Trophoblast cell (in vitro differentiated cells and primary cell): ENCODE measurements around the gene YPEL5.

Experiments
- DNase-seq, 2 donors: peaks; one replicate each; pipeline ENCODE4 v3.0.0-alpha.2; 2016
- H2AFZ ChIP-seq: 2 replicates; pipeline ENCODE4 v1.6.1; 2013; ENCODE audit warnings: low read length, moderate library complexity, mild to moderate bottlenecking; ENCODE audit not compliant: insufficient read depth, poor library complexity
- H2AK5ac ChIP-seq: 2 replicates; pipeline ENCODE4 v1.6.1; 2013; ENCODE audit warnings: mild to moderate bottlenecking, low read length
- H2BK120ac ChIP-seq: 2 replicates; pipeline ENCODE4 v1.6.1; 2013; ENCODE audit warnings: low read length, mild to moderate bottlenecking, moderate library complexity; ENCODE audit not compliant: insufficient read depth, poor library complexity
- H2BK12ac ChIP-seq: 2 replicates; pipeline ENCODE4 v1.6.1; 2013; ENCODE audit warnings: mild to moderate bottlenecking, low read length, moderate library complexity
- H2BK5ac ChIP-seq: 2 replicates; pipeline ENCODE4 v1.6.1; 2013; ENCODE audit warnings: low read length, low read depth, moderate library complexity, mild to moderate bottlenecking; ENCODE audit not compliant: poor library complexity
- H3K14ac ChIP-seq: 2 replicates; pipeline ENCODE4 v1.6.1; 2013; ENCODE audit warnings: mild to moderate bottlenecking, low read length
- H3K18ac ChIP-seq: 2 replicates; pipeline ENCODE4 v1.6.1; 2013; ENCODE audit warnings: mild to moderate bottlenecking, low read length
- H3K23ac ChIP-seq: 2 replicates; pipeline ENCODE4 v1.6.1; 2013; ENCODE audit warnings: low read length
- H3K27ac ChIP-seq: 2 replicates; pipeline ENCODE4 v1.5.1; 2013; ENCODE audit warnings: low read depth, mild to moderate bottlenecking, inconsistent platforms, low read length, moderate library complexity
- H3K27me3 ChIP-seq: 2 replicates; pipeline ENCODE4 v1.6.1; 2013; ENCODE audit warnings: inconsistent platforms, mild to moderate bottlenecking, low read length, moderate library complexity; ENCODE audit not compliant: insufficient read depth
- H3K36me3 ChIP-seq, 2 experiments: 1 replicate in 1 of 2; 2 replicates in 1 of 2; pipeline ENCODE4 v1.6.1; 2013; ENCODE audit warnings: low read length in 2 of 2, mild to moderate bottlenecking in 2 of 2, moderate library complexity in 1 of 2; ENCODE audit not compliant: insufficient read depth in 2 of 2, control insufficient read depth in 1 of 2
- H3K4ac ChIP-seq: 2 replicates; pipeline ENCODE4 v1.6.1; 2013; ENCODE audit warnings: low read depth, mild to moderate bottlenecking, low read length, moderate library complexity
- H3K4me1 ChIP-seq, 2 experiments: 1 replicate in 1 of 2; 2 replicates in 1 of 2; pipeline ENCODE4 v1.6.1; 2013; ENCODE audit warnings: low read length in 2 of 2, mild to moderate bottlenecking in 2 of 2, moderate library complexity in 1 of 2; ENCODE audit not compliant: insufficient read depth in 2 of 2, control insufficient read depth in 1 of 2
- H3K4me2 ChIP-seq: 2 replicates; pipeline ENCODE4 v1.6.1; 2013; ENCODE audit warnings: inconsistent platforms, mild to moderate bottlenecking, low read length, moderate library complexity
- H3K4me3 ChIP-seq: 2 replicates; pipeline ENCODE4 v1.5.1; 2013; ENCODE audit warnings: mild to moderate bottlenecking, low read depth, low read length, inconsistent platforms
- H3K79me1 ChIP-seq: one replicate; pipeline ENCODE4 v1.6.1; 2013; ENCODE audit warnings: low read length
- H3K79me2 ChIP-seq: 2 replicates; pipeline ENCODE4 v1.6.1; 2013; ENCODE audit warnings: low read length, mild to moderate bottlenecking; ENCODE audit not compliant: control insufficient read depth, insufficient read depth, poor library complexity
- H3K9ac ChIP-seq: 2 replicates; pipeline ENCODE4 v1.6.1; 2013; ENCODE audit warnings: mild to moderate bottlenecking, low read length
- H3K9me3 ChIP-seq: 2 replicates; pipeline ENCODE4 v1.6.1; 2013; ENCODE audit warnings: low read depth, mild to moderate bottlenecking, control low read depth, inconsistent platforms, low read length; ENCODE audit not compliant: insufficient read depth
- H4K12ac ChIP-seq: 2 replicates; pipeline ENCODE4 v1.6.1; 2013; ENCODE audit warnings: low read depth, mild to moderate bottlenecking, low read length, moderate library complexity
- H4K8ac ChIP-seq: 2 replicates; pipeline ENCODE4 v1.6.1; 2013; ENCODE audit warnings: low read depth, mild to moderate bottlenecking, low read length, moderate library complexity
- H4K91ac ChIP-seq: one replicate; pipeline ENCODE4 v1.6.1; 2013; ENCODE audit warnings: low read depth, mild to moderate bottlenecking, low read length, moderate library complexity
- WGBS: extraction: QIAGEN DNeasy Blood & Tissue Kit; methylation state at CpG from one replicate; pipeline ENCODE4 v1.1.7; 2013; ENCODE audit warnings: missing lambda C conversion rate; ENCODE audit not compliant: insufficient read length, insufficient coverage; ENCODE audit errors: extremely low coverage; 5-methylcytosine and 5-hydroxymethylcytosine counted together

The YPEL5 gene

GRCh38 chr2:30112561-30112960 is 34.2 kb upstream of the YPEL5 start:
- Histone ChIP-seq H4K8ac (no peak overlapping the region), H3K23ac (no peak overlapping the region), H3K36me3 (no peaks in the 10 kb centered on the region), H3K4me1 (no peaks in the 10 kb centered on the region), H3K79me2 (no peaks in the 10 kb centered on the region), H2BK12ac (no peak overlapping the region), H3K18ac (no peak overlapping the region), H4K12ac (no peak overlapping the region), H3K4ac (no peak overlapping the region), H2AFZ (no peak overlapping the region), H3K27me3 (no peaks in the 10 kb centered on the region), H2AK5ac (no peak overlapping the region), H3K14ac (no peak overlapping the region), H2BK120ac (no peak overlapping the region), H3K9ac (no peak overlapping the region), H3K4me2 (no peak overlapping the region), H2BK5ac (no peak overlapping the region), H3K4me3 (no peak overlapping the region), H3K27ac (no peak overlapping the region), H3K9me3 (no peaks in the 10 kb centered on the region), H4K91ac (no peak overlapping the region), H3K79me1 (no peaks in the 10 kb centered on the region)
- no CpG with 5 or more reads among the region's 10 CpGs for WGBS
- no peak for DNase-seq

- no peak overlapping the region for H2BK12ac ChIP-seq
- no peak overlapping the region for H3K9ac ChIP-seq
- no peak overlapping the region for H4K8ac ChIP-seq
- no peaks in the 10 kb centered on the region for H3K36me3 ChIP-seq
- H3K27me3 ChIP-seq, result no peaks in the 10 kb centered on the region
- peak; percentile 11 to 26 for DNase-seq
- H2AFZ ChIP-seq, result no peak overlapping the region
- no peak overlapping the region for H3K4me2 ChIP-seq
- H4K91ac ChIP-seq, result no peak overlapping the region
- H3K18ac ChIP-seq, result no peak overlapping the region
- H2BK5ac ChIP-seq, result no peak overlapping the region
- no peaks in the 10 kb centered on the region for H3K4me1 ChIP-seq
- H3K79me2 ChIP-seq, result no peaks in the 10 kb centered on the region
- no peak overlapping the region for H3K14ac ChIP-seq
- H4K12ac ChIP-seq, result no peak overlapping the region
- H3K4ac ChIP-seq, result no peak overlapping the region
- no peak overlapping the region for H3K27ac ChIP-seq
- no peak overlapping the region for H2BK120ac ChIP-seq
- no peak overlapping the region for H3K23ac ChIP-seq
- no peaks in the 10 kb centered on the region for H3K79me1 ChIP-seq
- H3K9me3 ChIP-seq, result no peaks in the 10 kb centered on the region
- H2AK5ac ChIP-seq, result no peak overlapping the region
- no CpG with 5 or more reads among the region's 5 CpGs for WGBS
- H3K4me3 ChIP-seq, result no peak overlapping the region
Observed at GRCh38 chr2:30113617-30114293, 33.1 kb upstream of the YPEL5 start.

- Histone ChIP-seq H3K4me1 (no peaks in the 10 kb centered on the region), H3K14ac (no peak overlapping the region), H2AK5ac (no peak overlapping the region), H4K12ac (no peak overlapping the region), H3K36me3 (no peaks in the 10 kb centered on the region), H2AFZ (no peak overlapping the region), H3K9ac (no peak overlapping the region), H3K4me2 (no peak overlapping the region), H4K91ac (no peak overlapping the region), H3K23ac (no peak overlapping the region), H2BK12ac (no peak overlapping the region), H3K4me3 (no peak overlapping the region), H2BK120ac (no peak overlapping the region), H3K9me3 (no peaks in the 10 kb centered on the region), H3K27ac (no peak overlapping the region), H2BK5ac (no peak overlapping the region), H3K27me3 (no peaks in the 10 kb centered on the region), H4K8ac (no peak overlapping the region), H3K79me1 (no peaks in the 10 kb centered on the region), H3K79me2 (no peaks in the 10 kb centered on the region), H3K4ac (no peak overlapping the region), H3K18ac (no peak overlapping the region)
- peak; percentile 78 to 93 for DNase-seq
- WGBS, result no CpG with 5 or more reads among the region's 19 CpGs
Observed at GRCh38 chr2:30115141-30115980, 31.4 kb upstream of the YPEL5 start.

GRCh38 chr2:30115981-30116285 is 30.9 kb upstream of the YPEL5 start:
- no CpG with 5 or more reads among the region's 5 CpGs for WGBS
- no peak overlapping the region for H2BK12ac ChIP-seq
- no peak overlapping the region for H3K4me2 ChIP-seq
- no peak overlapping the region for H4K12ac ChIP-seq
- H4K91ac ChIP-seq, result no peak overlapping the region
- H3K18ac ChIP-seq, result no peak overlapping the region
- no peaks in the 10 kb centered on the region for H3K9me3 ChIP-seq
- no peak overlapping the region for H2AK5ac ChIP-seq
- no peak overlapping the region for H2BK120ac ChIP-seq
- no peaks in the 10 kb centered on the region for H3K36me3 ChIP-seq
- no peak overlapping the region for H3K9ac ChIP-seq
- no peak for DNase-seq
- H3K14ac ChIP-seq, result no peak overlapping the region
- no peak overlapping the region for H3K4ac ChIP-seq
- H3K79me1 ChIP-seq, result no peaks in the 10 kb centered on the region
- no peaks in the 10 kb centered on the region for H3K79me2 ChIP-seq
- no peak overlapping the region for H4K8ac ChIP-seq
- no peak overlapping the region for H2BK5ac ChIP-seq
- no peaks in the 10 kb centered on the region for H3K27me3 ChIP-seq
- H3K4me3 ChIP-seq, result no peak overlapping the region
- no peak overlapping the region for H3K23ac ChIP-seq
- H3K4me1 ChIP-seq, result no peaks in the 10 kb centered on the region
- H2AFZ ChIP-seq, result no peak overlapping the region
- H3K27ac ChIP-seq, result no peak overlapping the region
